Measurements from ENCODE around the gene E2F2. TPM values are rescaled to one million over a fixed set of nuclear protein-coding genes. Genes with fewer than 3 reads are reported as not detected.
A peak's percentile ranks its signal among the peaks of the same experiment; 100 is the strongest.

The E2F2 gene
- total and polyA plus RNA-seq, 8 donors = 3.2 to 5.8 (median 4.2) TPM

- ATAC-seq (peak; percentile 9), DNase-seq (no peak)
- Histone ChIP-seq H3K27me3 (peaks cover 0 to 12% of the 10 kb centered on the region in 2 donors), H3K36me3 (no peaks in the 10 kb centered on the region), H3K4me1 (peaks cover 9 to 14% of the 10 kb centered on the region in 2 donors), H3K27ac (no peak overlapping the region), H3K9me3 (no peaks in the 10 kb centered on the region), H3K4me3 (no peak overlapping the region)
- no peak for TF ChIP-seq CTCF (IDR thresholded peaks at IDR 0.05)
- intact Hi-C loops (cut with DNase I) = no loop called here
Measured at GRCh38 chr1:23477359-23478144, 53.5 kb downstream of the E2F2 start.

GRCh38 chr1:23475641-23476040 is 55.4 kb downstream of the E2F2 start:
- ATAC-seq = no peak
- H3K27ac ChIP-seq = no peak overlapping the region
- no peaks in the 10 kb centered on the region for H3K9me3 ChIP-seq
- no peaks in the 10 kb centered on the region for H3K27me3 ChIP-seq
- no peak for TF ChIP-seq CTCF (IDR thresholded peaks at IDR 0.05)
- intact Hi-C loops (cut with DNase I) = no loop called here
- no peak for DNase-seq
- peaks cover 10 to 14% of the 10 kb centered on the region in 2 donors for H3K4me1 ChIP-seq
- no peak overlapping the region for H3K4me3 ChIP-seq
- no peaks in the 10 kb centered on the region for H3K36me3 ChIP-seq

DNA sequence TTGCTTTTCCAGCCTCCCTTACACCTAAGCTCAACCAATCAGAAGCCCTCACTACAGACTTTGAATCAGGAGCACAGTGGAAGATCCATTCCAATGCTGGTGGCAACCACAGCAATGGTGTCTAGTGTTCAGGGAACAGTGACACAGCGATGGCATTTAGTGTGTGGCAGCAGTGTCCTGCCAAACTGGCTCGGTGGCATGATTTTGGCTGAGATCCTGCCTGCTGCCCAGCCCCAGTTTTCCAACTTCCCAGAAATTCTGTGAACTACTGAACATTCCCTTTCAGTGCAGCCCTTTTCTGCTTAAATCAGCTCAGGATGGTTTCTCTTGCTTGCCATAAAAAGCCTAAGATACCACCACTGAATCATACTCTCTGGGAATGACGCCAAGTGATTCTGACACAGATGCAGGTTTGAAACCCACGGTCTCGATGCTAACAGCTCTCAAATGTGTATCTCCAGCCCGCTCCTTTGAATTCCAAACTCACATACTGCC is 55.9 kb downstream of the E2F2 start:
- H3K9me3 ChIP-seq = no peaks in the 10 kb centered on the region
- H3K4me1 ChIP-seq = peaks cover 14 to 15% of the 10 kb centered on the region in 2 donors
- intact Hi-C loops (cut with DNase I) = no loop called here
- no peak overlapping the region for H3K27ac ChIP-seq
- DNase-seq (no peak), ATAC-seq (no peak)
- H3K27me3 ChIP-seq = no peaks in the 10 kb centered on the region
- no peak overlapping the region for H3K4me3 ChIP-seq
- H3K36me3 ChIP-seq = no peaks in the 10 kb centered on the region
- no peak for TF ChIP-seq CTCF (IDR thresholded peaks at IDR 0.05)

DNA sequence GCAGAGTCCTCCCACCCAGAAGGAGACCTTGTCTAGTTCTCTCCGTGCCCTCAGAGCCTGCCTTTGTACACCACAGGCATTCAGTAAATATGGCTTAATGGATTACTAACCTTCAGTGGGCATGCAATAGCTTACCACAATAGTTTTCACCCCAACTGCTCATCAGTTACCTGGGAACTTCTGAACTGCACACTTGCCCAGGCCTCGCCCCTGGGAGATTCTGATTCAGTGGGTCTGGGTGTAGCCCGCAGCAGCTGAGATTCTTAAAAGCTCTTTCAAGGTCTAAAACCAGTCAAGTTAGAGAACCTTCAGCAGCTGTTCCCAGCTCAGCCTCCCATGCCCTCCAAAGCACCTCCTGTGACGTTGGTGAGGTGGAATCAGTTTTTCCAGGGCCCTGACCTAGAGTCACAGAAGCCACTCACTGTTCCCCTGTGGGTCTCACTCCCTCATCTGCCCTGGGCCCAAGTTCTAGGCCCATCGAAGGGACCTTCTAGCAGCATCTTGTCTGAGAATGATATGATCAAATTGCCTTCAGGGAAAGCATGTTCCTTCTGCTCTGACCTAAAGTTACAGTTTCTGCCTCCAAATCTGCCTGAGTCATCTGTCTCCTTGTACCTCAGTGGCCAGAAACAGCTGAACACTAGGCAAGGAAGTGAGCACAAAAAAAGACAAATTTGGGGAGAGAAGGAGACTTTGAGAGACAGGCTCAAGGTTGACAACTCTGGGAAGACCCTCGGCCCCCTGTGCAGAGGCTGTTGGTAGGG is 57.8 kb downstream of the E2F2 start:
- Histone ChIP-seq H3K4me3 (no peak overlapping the region), H3K27ac (no peak overlapping the region), H3K9me3 (no peaks in the 10 kb centered on the region), H3K36me3 (no peaks in the 10 kb centered on the region), H3K27me3 (no peaks in the 10 kb centered on the region), H3K4me1 (peaks cover 4 to 7% of the 10 kb centered on the region in 2 donors)
- intact Hi-C loops (cut with DNase I) = no loop called here
- ATAC-seq (no peak), DNase-seq (no peak)
- TF ChIP-seq CTCF (IDR thresholded peaks at IDR 0.05) = no peak

All from left lung (tissue), 10 donors.